ENCODE measurements around the gene ZNF823. TPM values are rescaled to one million over a fixed set of nuclear protein-coding genes. Genes with fewer than 3 reads are reported as not detected.

ZNF823 gene
- total and polyA plus RNA-seq, 9 of the 15 experiments (the other 6 are each of a cell fraction or from before 2014, with no cell fraction given): 4.0 to 13.4 (median 6.1) TPM

DNA sequence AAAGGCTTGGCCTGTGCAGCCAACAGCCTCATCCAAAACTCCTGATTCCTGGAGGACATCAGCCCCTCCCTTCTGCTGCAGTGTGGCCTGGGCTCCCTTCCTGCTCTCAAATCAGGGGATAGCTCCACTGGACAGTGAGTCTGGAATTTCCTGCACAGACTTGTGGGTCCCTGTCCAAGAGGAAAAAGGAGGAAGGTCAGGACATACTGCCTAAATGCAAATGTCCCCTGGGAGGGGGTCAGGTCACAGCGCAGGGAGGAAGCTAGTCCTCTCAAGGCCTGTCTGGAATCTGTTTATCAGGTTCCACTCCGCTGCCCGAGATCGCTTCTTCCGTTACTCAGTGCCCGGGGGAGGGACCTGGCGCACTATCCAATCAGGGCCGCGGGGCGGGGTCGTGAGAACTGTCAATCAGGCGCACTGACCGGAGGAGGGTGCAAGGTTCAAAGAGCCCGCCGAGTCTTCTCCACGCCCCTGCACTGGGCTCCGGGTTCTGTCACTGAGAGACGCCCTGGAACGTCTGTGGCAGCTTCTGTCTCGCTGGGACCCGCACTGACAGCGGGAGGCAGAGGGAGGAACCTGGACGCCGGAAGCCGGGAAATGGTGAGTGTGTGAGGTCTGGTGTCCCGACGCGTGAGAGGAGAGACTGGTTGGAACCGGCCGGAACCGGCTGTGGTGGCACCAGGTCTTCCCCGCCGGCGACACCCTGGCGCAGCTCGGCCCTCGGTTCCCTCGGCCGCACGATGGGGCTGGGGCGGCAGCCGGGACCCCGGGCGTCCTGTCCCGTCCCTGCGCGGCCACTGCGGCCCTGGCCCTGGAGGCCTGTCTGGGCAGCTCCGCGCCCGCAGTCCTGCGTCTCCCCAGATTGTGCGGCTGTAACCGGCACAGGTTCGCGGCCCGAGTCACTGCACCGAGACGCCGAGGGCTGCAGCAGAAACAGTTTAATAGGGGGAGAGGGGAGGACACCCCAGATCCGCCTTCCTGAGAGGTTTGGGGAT is 28.1 kb upstream of the ZNF823 start, which contains the start of gene ZNF441 (continued):
- TF ChIP-seq, protein P1, sequence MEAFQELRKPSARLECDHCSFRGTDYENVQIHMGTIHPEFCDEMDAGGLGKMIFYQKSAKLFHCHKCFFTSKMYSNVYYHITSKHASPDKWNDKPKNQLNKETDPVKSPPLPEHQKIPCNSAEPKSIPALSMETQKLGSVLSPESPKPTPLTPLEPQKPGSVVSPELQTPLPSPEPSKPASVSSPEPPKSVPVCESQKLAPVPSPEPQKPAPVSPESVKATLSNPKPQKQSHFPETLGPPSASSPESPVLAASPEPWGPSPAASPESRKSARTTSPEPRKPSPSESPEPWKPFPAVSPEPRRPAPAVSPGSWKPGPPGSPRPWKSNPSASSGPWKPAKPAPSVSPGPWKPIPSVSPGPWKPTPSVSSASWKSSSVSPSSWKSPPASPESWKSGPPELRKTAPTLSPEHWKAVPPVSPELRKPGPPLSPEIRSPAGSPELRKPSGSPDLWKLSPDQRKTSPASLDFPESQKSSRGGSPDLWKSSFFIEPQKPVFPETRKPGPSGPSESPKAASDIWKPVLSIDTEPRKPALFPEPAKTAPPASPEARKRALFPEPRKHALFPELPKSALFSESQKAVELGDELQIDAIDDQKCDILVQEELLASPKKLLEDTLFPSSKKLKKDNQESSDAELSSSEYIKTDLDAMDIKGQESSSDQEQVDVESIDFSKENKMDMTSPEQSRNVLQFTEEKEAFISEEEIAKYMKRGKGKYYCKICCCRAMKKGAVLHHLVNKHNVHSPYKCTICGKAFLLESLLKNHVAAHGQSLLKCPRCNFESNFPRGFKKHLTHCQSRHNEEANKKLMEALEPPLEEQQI (IDR thresholded peaks at IDR 0.05): 0 out of 2 replicates have a peak, but pooled peaks have one; percentile 49
- no peak for TF ChIP-seq ZNF224 (CRISPR knock-in tag; IDR thresholded peaks at IDR 0.05)
- TF ChIP-seq, protein P2, sequence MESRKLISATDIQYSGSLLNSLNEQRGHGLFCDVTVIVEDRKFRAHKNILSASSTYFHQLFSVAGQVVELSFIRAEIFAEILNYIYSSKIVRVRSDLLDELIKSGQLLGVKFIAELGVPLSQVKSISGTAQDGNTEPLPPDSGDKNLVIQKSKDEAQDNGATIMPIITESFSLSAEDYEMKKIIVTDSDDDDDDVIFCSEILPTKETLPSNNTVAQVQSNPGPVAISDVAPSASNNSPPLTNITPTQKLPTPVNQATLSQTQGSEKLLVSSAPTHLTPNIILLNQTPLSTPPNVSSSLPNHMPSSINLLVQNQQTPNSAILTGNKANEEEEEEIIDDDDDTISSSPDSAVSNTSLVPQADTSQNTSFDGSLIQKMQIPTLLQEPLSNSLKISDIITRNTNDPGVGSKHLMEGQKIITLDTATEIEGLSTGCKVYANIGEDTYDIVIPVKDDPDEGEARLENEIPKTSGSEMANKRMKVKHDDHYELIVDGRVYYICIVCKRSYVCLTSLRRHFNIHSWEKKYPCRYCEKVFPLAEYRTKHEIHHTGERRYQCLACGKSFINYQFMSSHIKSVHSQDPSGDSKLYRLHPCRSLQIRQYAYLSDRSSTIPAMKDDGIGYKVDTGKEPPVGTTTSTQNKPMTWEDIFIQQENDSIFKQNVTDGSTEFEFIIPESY (CRISPR knock-in tag; IDR thresholded peaks at IDR 0.05): 0 out of 2 replicates have a peak, but pooled peaks have one; percentile 22
- no peak for TF ChIP-seq MEF2D (tag; conservative IDR thresholded peaks at IDR 0.05; ENCODE audit: low read depth)
- TF ChIP-seq SMARCA4 (IDR thresholded peaks at IDR 0.05): no peak; the same call in 1 of the 2 replicates
- no peak for TF ChIP-seq ZNF75A (CRISPR knock-in tag; IDR thresholded peaks at IDR 0.05)
- TF ChIP-seq MAFK (IDR thresholded peaks at IDR 0.05; ENCODE audit: low read length): no peak
- TF ChIP-seq SIN3B (IDR thresholded peaks at IDR 0.05; ENCODE audit: low read depth): peak; percentile 34; the same call in 1 of the 2 replicates
- TF ChIP-seq, protein P3, sequence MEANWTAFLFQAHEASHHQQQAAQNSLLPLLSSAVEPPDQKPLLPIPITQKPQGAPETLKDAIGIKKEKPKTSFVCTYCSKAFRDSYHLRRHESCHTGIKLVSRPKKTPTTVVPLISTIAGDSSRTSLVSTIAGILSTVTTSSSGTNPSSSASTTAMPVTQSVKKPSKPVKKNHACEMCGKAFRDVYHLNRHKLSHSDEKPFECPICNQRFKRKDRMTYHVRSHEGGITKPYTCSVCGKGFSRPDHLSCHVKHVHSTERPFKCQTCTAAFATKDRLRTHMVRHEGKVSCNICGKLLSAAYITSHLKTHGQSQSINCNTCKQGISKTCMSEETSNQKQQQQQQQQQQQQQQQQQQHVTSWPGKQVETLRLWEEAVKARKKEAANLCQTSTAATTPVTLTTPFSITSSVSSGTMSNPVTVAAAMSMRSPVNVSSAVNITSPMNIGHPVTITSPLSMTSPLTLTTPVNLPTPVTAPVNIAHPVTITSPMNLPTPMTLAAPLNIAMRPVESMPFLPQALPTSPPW (CRISPR knock-in tag; IDR thresholded peaks at IDR 0.05): peak; percentile 63; the same call in 1 of the 2 replicates
- TF ChIP-seq, protein P4, sequence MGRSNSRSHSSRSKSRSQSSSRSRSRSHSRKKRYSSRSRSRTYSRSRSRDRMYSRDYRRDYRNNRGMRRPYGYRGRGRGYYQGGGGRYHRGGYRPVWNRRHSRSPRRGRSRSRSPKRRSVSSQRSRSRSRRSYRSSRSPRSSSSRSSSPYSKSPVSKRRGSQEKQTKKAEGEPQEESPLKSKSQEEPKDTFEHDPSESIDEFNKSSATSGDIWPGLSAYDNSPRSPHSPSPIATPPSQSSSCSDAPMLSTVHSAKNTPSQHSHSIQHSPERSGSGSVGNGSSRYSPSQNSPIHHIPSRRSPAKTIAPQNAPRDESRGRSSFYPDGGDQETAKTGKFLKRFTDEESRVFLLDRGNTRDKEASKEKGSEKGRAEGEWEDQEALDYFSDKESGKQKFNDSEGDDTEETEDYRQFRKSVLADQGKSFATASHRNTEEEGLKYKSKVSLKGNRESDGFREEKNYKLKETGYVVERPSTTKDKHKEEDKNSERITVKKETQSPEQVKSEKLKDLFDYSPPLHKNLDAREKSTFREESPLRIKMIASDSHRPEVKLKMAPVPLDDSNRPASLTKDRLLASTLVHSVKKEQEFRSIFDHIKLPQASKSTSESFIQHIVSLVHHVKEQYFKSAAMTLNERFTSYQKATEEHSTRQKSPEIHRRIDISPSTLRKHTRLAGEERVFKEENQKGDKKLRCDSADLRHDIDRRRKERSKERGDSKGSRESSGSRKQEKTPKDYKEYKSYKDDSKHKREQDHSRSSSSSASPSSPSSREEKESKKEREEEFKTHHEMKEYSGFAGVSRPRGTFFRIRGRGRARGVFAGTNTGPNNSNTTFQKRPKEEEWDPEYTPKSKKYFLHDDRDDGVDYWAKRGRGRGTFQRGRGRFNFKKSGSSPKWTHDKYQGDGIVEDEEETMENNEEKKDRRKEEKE (IDR thresholded peaks at IDR 0.05; ENCODE audit: borderline replicate concordance in 1 of 2, control insufficient read depth in 1 of 2, low read depth in 2 of 2, low read length in 1 of 2): no peak
- TF ChIP-seq, protein P5, sequence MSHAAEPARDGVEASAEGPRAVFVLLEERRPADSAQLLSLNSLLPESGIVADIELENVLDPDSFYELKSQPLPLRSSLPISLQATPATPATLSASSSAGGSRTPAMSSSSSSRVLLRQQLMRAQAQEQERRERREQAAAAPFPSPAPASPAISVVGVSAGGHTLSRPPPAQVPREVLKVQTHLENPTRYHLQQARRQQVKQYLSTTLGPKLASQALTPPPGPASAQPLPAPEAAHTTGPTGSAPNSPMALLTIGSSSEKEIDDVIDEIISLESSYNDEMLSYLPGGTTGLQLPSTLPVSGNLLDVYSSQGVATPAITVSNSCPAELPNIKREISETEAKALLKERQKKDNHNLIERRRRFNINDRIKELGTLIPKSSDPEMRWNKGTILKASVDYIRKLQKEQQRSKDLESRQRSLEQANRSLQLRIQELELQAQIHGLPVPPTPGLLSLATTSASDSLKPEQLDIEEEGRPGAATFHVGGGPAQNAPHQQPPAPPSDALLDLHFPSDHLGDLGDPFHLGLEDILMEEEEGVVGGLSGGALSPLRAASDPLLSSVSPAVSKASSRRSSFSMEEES (CRISPR knock-in tag; IDR thresholded peaks at IDR 0.05): no peak
- TF ChIP-seq, protein P6, sequence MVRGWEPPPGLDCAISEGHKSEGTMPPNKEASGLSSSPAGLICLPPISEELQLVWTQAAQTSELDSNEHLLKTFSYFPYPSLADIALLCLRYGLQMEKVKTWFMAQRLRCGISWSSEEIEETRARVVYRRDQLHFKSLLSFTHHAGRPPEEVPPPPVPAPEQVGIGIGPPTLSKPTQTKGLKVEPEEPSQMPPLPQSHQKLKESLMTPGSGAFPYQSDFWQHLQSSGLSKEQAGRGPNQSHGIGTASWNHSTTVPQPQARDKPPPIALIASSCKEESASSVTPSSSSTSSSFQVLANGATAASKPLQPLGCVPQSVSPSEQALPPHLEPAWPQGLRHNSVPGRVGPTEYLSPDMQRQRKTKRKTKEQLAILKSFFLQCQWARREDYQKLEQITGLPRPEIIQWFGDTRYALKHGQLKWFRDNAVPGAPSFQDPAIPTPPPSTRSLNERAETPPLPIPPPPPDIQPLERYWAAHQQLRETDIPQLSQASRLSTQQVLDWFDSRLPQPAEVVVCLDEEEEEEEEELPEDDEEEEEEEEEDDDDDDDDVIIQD (CRISPR knock-in tag; IDR thresholded peaks at IDR 0.05): no peak

All from K562 (cell line).